Panc1 (cell line): ENCODE measurements around the gene SRGAP3. TPM values are rescaled to one million over a fixed set of nuclear protein-coding genes. Genes with fewer than 3 reads are reported as not detected.

Source experiments
- ATAC-seq: fragments of 200-7000 bp; cut with Tn5 transposase; 2 replicates; pipeline ENCODE4 v1.9.1; 2020; ENCODE audit warnings: mild to moderate bottlenecking, moderate library complexity
- BruUV-seq: library from RNA; stranded (reverse); fragments of 400-500 nt; replicated peaks from 2 replicates; lab custom pipeline; 2021; lab: Mats Ljungman, UMichigan
- CTCF ChIA-PET: fragments of 300-600 bp; sonication (Branson Sonifier 250); formaldehyde crosslinking; loops from one replicate; lab custom pipeline; 2022; ENCODE audit warnings: antibody characterized with exemption; lab: Charles Lee
- POLR2A ChIA-PET: fragments of 300-600 bp; sonication (Branson Sonifier 250); formaldehyde crosslinking; loops from one replicate; lab custom pipeline; 2022; ENCODE audit warnings: antibody characterized with exemption; lab: Charles Lee
- DNase-seq: peaks from one replicate; pipeline ENCODE4 v3.0.0-alpha.2; 2010; ENCODE audit warnings: low read depth, low spot score
- H3K27ac ChIP-seq: 2 replicates; pipeline ENCODE4 v1.5.1; 2011; ENCODE audit warnings: mild to moderate bottlenecking, low read length, inconsistent platforms
- H3K27me3 ChIP-seq: fragments of 200-500 bp; sonication (Bioruptor generic); 2 replicates; pipeline ENCODE4 v1.6.0; 2014; ENCODE audit warnings: low read length, inconsistent platforms; ENCODE audit not compliant: control insufficient read depth, insufficient read depth
- H3K36me3 ChIP-seq: fragments of 200-500 bp; sonication (Bioruptor generic); 2 replicates; pipeline ENCODE4 v1.5.1; 2014; ENCODE audit warnings: inconsistent platforms, mild to moderate bottlenecking, low read length, moderate library complexity; ENCODE audit not compliant: control insufficient read depth, insufficient read depth
- H3K4me1 ChIP-seq: 2 replicates; pipeline ENCODE4 v1.5.1; 2011; ENCODE audit warnings: inconsistent platforms, mild to moderate bottlenecking, low read length, moderate library complexity; ENCODE audit not compliant: control insufficient read depth, insufficient read depth
- H3K4me3 ChIP-seq, 2 experiments: 2 replicates each; pipeline ENCODE4 v1.5.1; 2011 to 2012; ENCODE audit warnings: low read depth in 2 of 2, low read length in 2 of 2, mild to moderate bottlenecking in 2 of 2, inconsistent platforms in 1 of 2, moderate library complexity in 1 of 2
- H3K9me3 ChIP-seq: fragments of 200-500 bp; sonication (Bioruptor generic); 2 replicates; pipeline ENCODE4 v1.5.1; 2014; ENCODE audit warnings: low read depth, mild to moderate bottlenecking, inconsistent platforms, low read length, moderate library complexity; ENCODE audit not compliant: control insufficient read depth, insufficient read depth
- POLR2AphosphoS5 ChIP-seq: IDR thresholded peaks from 2 replicates; pipeline ENCODE4 v1.6.1; 2012; ENCODE audit warnings: mild to moderate bottlenecking, low read depth, low read length, moderate library complexity
- SIN3A ChIP-seq: IDR thresholded peaks from 2 replicates; pipeline ENCODE4 v1.6.1; 2012; ENCODE audit warnings: low read depth, mild to moderate bottlenecking, low read length, moderate library complexity, borderline replicate concordance; ENCODE audit not compliant: insufficient read depth
- TCF7L2 ChIP-seq: IDR thresholded peaks from 2 replicates; pipeline ENCODE4 v1.6.1; 2011; ENCODE audit warnings: mild to moderate bottlenecking, low read depth, low read length, inconsistent platforms
- in situ Hi-C: cut with HindIII; loops from 2 replicates; pipeline ENCODE4 v1.10.0; 2016; ENCODE audit warnings: low sequenced_read_pairs, low pct_unique_long_range_greater_than_20kb
- intact Hi-C: fragments of 100-400 bp; cut with micrococcal nuclease; formaldehyde crosslinking; loops from one replicate; pipeline ENCODE4 v1.10.0; 2022; ENCODE audit not compliant: unreplicated experiment
- total RNA-seq: library from RNA; stranded (reverse); gene quantifications from one replicate; pipeline ENCODE4 v1.2.1, GENCODE V29; 2021; ENCODE audit not compliant: unreplicated experiment
- TF ChIP-seq, protein P1 (sequence below): fragments of 450-650 bp; IDR thresholded peaks from 2 replicates; pipeline ENCODE4 v1.5.1; 2017; ENCODE audit warnings: mild to moderate bottlenecking
- TF ChIP-seq, protein P2 (sequence below), 2 experiments: IDR thresholded peaks; 2 replicates each; pipeline ENCODE4 v1.6.1; 2011 to 2012; ENCODE audit warnings: low read depth in 2 of 2, control low read depth in 1 of 2, low read length in 1 of 2, mild to moderate bottlenecking in 1 of 2, moderate library complexity in 1 of 2; ENCODE audit not compliant: insufficient read depth in 1 of 2

The SRGAP3 gene
- total RNA-seq, 1 experiment from 2014 or later = 0.82 TPM

DNA sequence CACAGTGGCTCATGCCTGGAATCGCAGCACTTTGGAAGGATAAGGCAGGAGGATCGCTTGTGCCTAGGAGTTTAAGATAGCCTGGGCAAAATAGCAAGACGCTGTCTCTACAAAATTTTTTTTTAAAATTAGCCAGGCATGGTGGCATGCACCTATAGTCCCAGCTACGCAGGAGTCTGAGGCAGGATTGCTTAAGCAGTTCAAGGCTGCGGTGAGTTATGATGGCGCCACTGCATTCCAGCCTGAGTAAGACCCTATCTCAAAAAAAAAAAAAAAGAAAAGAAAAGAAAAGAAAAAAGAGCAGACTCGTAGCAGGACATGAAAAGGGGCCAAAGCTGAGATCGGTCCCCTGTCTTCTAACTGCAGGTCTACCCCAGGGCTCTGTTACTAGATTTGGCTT lies 18.9 kb downstream of the SRGAP3 start:
- ATAC-seq (no peak), DNase-seq (no peak)
- TF ChIP-seq TCF7L2 (no peak), SIN3A (no peak), POLR2AphosphoS5 (no peak)
- TF ChIP-seq, protein P1, sequence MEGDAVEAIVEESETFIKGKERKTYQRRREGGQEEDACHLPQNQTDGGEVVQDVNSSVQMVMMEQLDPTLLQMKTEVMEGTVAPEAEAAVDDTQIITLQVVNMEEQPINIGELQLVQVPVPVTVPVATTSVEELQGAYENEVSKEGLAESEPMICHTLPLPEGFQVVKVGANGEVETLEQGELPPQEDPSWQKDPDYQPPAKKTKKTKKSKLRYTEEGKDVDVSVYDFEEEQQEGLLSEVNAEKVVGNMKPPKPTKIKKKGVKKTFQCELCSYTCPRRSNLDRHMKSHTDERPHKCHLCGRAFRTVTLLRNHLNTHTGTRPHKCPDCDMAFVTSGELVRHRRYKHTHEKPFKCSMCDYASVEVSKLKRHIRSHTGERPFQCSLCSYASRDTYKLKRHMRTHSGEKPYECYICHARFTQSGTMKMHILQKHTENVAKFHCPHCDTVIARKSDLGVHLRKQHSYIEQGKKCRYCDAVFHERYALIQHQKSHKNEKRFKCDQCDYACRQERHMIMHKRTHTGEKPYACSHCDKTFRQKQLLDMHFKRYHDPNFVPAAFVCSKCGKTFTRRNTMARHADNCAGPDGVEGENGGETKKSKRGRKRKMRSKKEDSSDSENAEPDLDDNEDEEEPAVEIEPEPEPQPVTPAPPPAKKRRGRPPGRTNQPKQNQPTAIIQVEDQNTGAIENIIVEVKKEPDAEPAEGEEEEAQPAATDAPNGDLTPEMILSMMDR = no peak
- TF ChIP-seq, protein P2, sequence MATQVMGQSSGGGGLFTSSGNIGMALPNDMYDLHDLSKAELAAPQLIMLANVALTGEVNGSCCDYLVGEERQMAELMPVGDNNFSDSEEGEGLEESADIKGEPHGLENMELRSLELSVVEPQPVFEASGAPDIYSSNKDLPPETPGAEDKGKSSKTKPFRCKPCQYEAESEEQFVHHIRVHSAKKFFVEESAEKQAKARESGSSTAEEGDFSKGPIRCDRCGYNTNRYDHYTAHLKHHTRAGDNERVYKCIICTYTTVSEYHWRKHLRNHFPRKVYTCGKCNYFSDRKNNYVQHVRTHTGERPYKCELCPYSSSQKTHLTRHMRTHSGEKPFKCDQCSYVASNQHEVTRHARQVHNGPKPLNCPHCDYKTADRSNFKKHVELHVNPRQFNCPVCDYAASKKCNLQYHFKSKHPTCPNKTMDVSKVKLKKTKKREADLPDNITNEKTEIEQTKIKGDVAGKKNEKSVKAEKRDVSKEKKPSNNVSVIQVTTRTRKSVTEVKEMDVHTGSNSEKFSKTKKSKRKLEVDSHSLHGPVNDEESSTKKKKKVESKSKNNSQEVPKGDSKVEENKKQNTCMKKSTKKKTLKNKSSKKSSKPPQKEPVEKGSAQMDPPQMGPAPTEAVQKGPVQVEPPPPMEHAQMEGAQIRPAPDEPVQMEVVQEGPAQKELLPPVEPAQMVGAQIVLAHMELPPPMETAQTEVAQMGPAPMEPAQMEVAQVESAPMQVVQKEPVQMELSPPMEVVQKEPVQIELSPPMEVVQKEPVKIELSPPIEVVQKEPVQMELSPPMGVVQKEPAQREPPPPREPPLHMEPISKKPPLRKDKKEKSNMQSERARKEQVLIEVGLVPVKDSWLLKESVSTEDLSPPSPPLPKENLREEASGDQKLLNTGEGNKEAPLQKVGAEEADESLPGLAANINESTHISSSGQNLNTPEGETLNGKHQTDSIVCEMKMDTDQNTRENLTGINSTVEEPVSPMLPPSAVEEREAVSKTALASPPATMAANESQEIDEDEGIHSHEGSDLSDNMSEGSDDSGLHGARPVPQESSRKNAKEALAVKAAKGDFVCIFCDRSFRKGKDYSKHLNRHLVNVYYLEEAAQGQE (IDR thresholded peaks at IDR 0.05; ENCODE audit: insufficient read depth in 1 of 2, low read depth in 2 of 2, low read length in 1 of 2) = no peak
- ChIA-PET POLR2A (no interaction called here), CTCF (no interaction called here)
- Histone ChIP-seq H3K9me3 (no peaks in the 10 kb centered on the region), H3K4me1 (no peaks in the 10 kb centered on the region), H3K4me3 (no peak overlapping the region), H3K36me3 (no peaks in the 10 kb centered on the region), H3K27me3 (no peaks in the 10 kb centered on the region; the same call in 1 of the 2 replicates), H3K27ac (no peak overlapping the region)
- in situ Hi-C loops (no loop called here), intact Hi-C loops (no loop called here)
- no TSS peak for BruUV-seq

DNA sequence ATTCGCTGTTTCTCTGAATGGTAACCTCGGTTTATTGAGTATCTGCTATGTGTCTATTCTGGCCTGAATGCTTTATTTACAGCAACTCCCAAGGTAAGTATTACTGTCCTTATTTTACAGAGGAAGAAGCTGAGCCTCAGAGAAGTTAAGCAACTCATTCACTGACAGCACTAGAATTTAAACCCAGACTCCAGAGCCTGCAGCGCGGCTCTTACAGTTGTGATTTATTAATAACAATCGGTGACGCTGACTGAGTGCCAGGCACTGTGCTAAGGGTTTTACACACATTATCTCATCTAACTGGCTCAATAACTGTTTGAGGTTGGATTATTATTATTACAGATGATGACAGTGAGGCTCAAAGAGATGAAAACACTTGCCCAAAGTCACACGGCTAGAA lies 19.6 kb downstream of the SRGAP3 start:
- Histone ChIP-seq H3K36me3 (no peaks in the 10 kb centered on the region), H3K9me3 (no peaks in the 10 kb centered on the region), H3K27ac (no peak overlapping the region), H3K27me3 (no peaks in the 10 kb centered on the region; the same call in 1 of the 2 replicates), H3K4me1 (no peaks in the 10 kb centered on the region), H3K4me3 (no peak overlapping the region)
- in situ Hi-C loops (no loop called here), intact Hi-C loops (no loop called here)
- TF ChIP-seq, protein P1 = no peak
- TF ChIP-seq SIN3A (no peak), POLR2AphosphoS5 (no peak), TCF7L2 (no peak)
- TF ChIP-seq, protein P2 (IDR thresholded peaks at IDR 0.05; ENCODE audit: insufficient read depth in 1 of 2, low read depth in 2 of 2, low read length in 1 of 2) = no peak
- POLR2A ChIA-PET = no interaction called here
- BruUV-seq = no TSS peak
- no peak for ATAC-seq
- no peak for DNase-seq
- CTCF ChIA-PET = no interaction called here
